ENCODE measurements around the gene STK24. TPM values are rescaled to one million over a fixed set of nuclear protein-coding genes. Genes with fewer than 3 reads are reported as not detected.
A peak's percentile ranks its signal among the peaks of the same experiment; 100 is the strongest.

STK24 gene
- total RNA-seq, 2 donors from 2014 or later = 175 to 207 TPM

DNA sequence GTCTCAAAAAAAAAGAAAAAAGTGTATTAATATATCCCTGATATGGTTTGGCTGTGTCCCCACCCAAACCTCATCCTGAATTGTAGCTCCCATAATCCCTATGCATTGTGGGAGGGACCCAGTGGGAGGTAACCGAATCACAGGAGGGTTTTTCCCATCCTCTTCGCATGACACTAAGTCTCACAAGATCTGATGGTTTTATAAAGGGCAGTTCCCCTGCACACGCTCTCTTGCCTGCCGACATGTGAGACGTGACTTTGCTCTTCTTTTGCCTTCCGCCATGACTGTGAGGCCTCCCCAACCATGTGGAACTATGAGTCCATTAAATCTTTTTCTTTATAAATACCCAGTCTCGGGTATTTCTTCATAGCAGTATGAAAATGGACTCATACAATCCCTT lies 17.7 kb downstream of the STK24 start:
- ATAC-seq (replicated peaks in 1 of 2) (no peak), DNase-seq (no peak)
- Mint-ChIP-seq H3K4me1 (ENCODE audit: low read depth) (peaks cover 89% of the 10 kb centered on the region), H3K27ac (peak overlapping the region; percentile 75), H3K27me3 (ENCODE audit: low read depth) (no peaks in the 10 kb centered on the region), H3K36me3 (ENCODE audit: insufficient read depth in 2 of 2) (peaks cover 2 to 14% of the 10 kb centered on the region in 2 donors), H3K9me3 (no peaks in the 10 kb centered on the region), H3K4me3 (peak overlapping the region; percentile 49 to 55)

DNA sequence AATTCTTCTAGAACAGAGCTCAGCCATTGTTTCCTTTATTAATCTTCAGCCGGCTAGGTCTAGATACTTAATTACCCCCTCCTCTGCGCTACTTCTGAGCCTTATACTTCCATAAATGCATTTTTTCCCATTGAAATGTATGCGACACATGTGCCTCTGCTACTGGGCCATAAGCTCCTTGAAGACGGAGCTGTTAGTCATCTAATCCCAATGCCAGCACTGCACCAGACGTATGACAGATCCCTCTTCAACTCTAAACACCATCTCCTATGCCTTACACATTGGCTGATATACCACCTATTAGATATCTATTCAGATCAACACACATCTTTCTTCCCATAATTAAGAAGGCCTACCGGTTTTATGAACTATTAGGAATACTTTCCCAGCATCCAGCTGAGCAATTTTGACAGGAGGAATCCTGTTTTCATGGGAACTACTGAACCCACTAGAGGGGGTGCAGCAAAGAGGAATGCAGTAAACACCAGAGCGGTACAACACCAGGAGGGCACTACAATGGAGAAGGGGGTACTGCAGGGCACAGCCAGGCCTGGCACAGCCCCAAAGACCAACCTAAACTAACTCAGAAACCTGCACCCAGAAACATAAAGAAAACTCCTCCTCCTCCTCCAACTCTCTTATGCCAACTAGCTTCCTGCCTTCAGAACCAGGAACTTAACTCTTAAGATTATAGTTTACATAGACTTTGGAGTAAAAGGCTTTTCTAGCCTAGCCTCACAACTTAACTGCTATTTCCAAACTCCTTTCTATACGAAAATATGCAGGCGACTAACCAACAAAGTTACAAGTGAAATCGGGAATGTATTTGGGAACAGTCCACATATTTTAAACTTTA lies 18.7 kb downstream of the STK24 start:
- DNase-seq (no peak), ATAC-seq (replicated peaks in 1 of 2) (no peak)
- peaks cover 2 to 12% of the 10 kb centered on the region in 2 donors for H3K36me3 Mint-ChIP-seq (ENCODE audit: insufficient read depth in 2 of 2)
- H3K4me3 Mint-ChIP-seq = peak overlapping the region; percentile 3 to 45
- H3K27me3 Mint-ChIP-seq (ENCODE audit: low read depth) = no peaks in the 10 kb centered on the region
- H3K27ac Mint-ChIP-seq = peak overlapping the region; percentile 62
- peaks cover 89% of the 10 kb centered on the region for H3K4me1 Mint-ChIP-seq (ENCODE audit: low read depth)
- no peaks in the 10 kb centered on the region for H3K9me3 Mint-ChIP-seq

DNA sequence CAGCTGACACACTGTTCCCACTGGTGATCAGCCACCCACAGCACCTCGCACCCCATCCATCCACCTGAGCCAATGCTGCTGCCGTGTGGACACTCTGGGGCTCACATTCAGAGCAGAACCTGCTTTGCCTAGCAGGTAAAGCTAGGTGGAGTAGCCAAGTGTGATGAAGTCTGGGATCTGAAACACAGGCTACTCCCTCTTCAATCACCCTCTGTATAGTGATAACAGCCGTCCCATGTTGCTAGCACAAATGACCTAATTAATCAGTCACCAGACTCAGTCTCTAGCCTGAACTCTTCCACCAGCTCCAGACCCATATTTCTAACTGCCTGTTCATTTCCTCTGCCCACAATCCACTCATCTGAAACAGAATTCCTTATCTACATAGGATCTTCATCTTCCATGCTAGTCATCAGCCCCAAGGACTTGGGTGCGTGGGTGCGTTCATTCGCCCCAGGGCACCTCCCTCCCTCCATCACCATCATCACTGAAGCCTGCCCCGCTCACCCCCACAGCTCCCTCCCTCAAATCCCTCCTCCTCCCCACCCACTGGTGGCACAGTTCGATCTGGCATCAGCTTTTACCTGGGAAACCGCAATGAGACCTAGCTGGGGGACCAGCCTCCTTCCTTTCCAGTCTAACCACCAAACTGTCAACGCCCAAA lies 19.8 kb downstream of the STK24 start:
- Mint-ChIP-seq H3K27me3 (ENCODE audit: low read depth) (no peaks in the 10 kb centered on the region), H3K27ac (peak overlapping the region; percentile 73), H3K4me3 (peak overlapping the region; percentile 13 to 45), H3K4me1 (ENCODE audit: low read depth) (peaks cover 86% of the 10 kb centered on the region), H3K36me3 (ENCODE audit: insufficient read depth in 2 of 2) (peaks cover 0 to 12% of the 10 kb centered on the region in 2 donors), H3K9me3 (no peaks in the 10 kb centered on the region)
- ATAC-seq (replicated peaks in 1 of 2) (peak; percentile 48 to 57), DNase-seq (no peak)

DNA sequence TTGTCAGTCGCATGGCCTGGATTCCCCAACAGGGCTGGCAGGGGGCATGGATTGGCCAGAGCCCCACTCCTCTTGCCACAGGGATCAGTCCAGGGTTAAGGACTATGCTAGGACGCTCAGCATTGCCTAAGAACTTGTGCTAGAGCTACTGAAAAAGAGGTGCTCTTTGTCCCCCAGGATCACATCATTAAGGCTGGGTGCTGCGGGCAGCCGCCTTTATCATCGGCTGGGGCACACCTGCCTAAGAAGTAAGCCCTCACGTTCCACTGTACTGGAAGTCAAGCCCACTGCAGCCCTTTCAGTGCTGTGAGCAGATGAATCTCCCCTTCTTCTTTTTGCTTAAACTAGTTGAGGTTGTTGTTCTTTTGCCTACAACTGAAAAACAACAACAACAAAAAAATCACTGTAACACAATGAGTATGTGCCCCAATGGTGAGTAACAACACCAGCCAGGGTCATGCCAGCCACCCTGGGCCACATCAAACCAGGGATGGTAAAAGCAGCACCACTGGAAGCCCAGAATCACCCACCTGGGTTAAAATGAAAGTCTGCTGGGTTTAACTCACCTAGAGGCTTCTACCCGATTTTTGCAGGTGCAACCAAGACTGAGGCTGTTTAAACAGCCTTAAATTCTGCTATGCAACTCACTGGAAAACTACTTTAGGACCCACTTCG lies 20.6 kb downstream of the STK24 start:
- no peak overlapping the region for H3K27ac Mint-ChIP-seq
- ATAC-seq (replicated peaks in 1 of 2) = peak in 1 of 2 donors; percentile 41

DNA sequence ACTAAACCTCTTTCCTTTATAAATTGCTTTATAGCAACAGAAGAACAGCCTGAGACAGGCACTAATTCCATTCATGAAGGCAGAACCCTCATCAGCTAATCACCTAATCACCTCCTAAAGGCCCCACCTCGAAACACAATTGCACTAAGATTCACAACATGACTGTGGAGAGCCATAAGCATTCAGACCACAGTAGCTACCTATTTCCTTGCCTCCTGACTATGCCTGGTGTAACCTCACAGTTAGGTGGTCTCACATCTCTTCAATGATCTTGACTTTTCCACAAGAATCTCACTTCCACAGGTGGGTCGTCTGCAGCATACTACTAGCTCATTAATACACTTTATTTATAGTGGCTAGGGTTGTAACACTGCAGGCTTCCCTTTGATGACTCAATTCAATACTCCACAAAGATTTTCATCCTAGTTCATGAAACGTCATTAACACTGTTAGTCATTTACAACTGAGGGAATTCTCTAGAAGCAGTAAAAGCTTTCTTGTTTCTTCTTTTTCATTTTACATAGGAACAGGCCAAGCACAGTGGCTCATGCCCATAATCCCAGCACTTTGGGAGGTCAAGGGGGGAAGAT lies 27.1 kb downstream of the STK24 start:
- Mint-ChIP-seq H3K9me3 (no peaks in the 10 kb centered on the region), H3K36me3 (ENCODE audit: insufficient read depth in 2 of 2) (peaks cover 1 to 13% of the 10 kb centered on the region in 2 donors), H3K27me3 (ENCODE audit: low read depth) (no peaks in the 10 kb centered on the region), H3K4me3 (peak overlapping the region; percentile 53 to 54), H3K27ac (peak overlapping the region; percentile 45), H3K4me1 (ENCODE audit: low read depth) (peaks cover 93% of the 10 kb centered on the region)
- peak; percentile 75 to 77 for ATAC-seq (replicated peaks in 1 of 2)
- DNase-seq = no peak

More for the DNA sequence above, 20.6 kb downstream of the STK24 start:
- peaks cover 87% of the 10 kb centered on the region for H3K4me1 Mint-ChIP-seq (ENCODE audit: low read depth)
- DNase-seq = no peak
- no peaks in the 10 kb centered on the region for H3K9me3 Mint-ChIP-seq
- no peak overlapping the region for H3K4me3 Mint-ChIP-seq
- no peaks in the 10 kb centered on the region for H3K27me3 Mint-ChIP-seq (ENCODE audit: low read depth)
- peaks cover 1 to 17% of the 10 kb centered on the region in 2 donors for H3K36me3 Mint-ChIP-seq (ENCODE audit: insufficient read depth in 2 of 2)

DNA sequence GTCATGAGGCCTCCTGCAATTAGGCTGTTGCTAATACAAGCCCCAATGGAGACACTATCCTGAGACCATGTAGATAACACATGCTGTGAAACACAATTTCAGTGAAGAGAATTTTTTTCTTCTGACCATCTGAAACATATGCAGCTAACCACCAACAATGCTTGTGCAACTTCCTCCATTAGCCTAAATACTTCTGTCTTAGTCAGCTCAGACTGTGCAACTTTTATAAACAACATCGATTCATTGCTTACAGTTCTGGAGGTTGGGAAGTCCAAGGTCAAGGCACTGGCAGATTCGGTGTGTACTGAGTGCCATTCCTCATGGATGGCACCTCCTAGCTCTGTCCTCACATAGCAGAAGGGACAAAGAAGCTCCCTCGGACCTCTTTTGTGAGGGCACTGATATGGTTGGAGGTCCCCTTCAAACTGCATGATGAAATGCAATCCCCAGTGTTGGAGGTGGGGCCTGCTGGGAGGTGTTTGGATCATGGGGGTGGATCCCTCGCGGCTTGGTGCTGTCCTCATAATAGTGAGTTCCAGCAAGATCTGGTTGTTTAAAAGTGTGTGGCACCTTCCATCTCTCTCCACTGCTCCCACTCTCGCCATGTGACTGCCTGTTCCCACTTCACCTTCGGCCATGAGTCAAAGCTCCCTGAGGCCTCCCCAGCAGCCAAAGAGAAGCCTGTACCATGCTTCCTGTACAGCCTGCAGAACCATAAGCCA lies 27.7 kb downstream of the STK24 start:
- peaks cover 1 to 13% of the 10 kb centered on the region in 2 donors for H3K36me3 Mint-ChIP-seq (ENCODE audit: insufficient read depth in 2 of 2)
- ATAC-seq (replicated peaks in 1 of 2) = peak; percentile 9 to 17

DNA sequence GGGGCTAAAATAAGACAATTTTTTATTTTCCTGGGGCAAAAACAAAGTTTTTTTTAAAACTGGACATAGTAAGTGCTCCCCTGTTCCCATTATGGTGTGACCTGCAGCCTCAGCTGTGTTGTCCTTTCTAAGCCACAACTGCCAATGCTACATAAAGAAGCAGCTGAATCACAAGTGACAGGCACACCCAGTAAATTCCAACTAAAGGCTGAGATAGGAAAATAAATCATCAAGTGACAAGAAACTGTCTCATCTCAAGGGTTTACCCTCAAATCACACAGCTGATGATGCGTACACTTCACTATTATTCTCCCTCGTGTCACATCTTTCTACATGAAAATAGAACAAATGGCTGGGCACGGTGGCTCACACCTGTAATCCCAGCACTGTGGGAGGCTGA lies 28.7 kb downstream of the STK24 start:
- peak; percentile 46 to 52 for ATAC-seq (replicated peaks in 1 of 2)

More for the DNA sequence above, 27.7 kb downstream of the STK24 start:
- no peak overlapping the region for H3K27ac Mint-ChIP-seq
- H3K27me3 Mint-ChIP-seq (ENCODE audit: low read depth) = no peaks in the 10 kb centered on the region
- H3K4me1 Mint-ChIP-seq (ENCODE audit: low read depth) = peaks cover 95% of the 10 kb centered on the region
- DNase-seq = no peak
- peak overlapping the region; percentile 53 to 54 for H3K4me3 Mint-ChIP-seq
- H3K9me3 Mint-ChIP-seq = no peaks in the 10 kb centered on the region

DNA sequence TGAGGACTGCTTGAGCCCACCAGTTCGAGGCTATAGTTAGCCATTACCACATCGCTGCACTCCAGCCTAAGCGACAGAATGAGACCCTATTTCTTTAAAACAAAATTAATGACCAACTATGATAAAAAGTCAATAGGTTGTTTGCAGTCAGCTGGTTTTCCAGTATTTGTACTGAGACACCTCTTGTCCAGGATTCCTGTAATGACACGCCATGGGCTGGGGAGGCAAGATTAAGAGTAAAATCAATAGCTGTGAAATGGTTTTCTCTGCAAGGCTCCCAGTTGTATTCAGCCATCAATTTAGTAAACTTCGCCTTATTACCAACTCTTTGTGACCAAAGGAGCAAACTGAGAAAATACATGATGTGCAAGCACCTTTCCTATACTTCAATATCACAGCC lies 29.5 kb downstream of the STK24 start:
- Mint-ChIP-seq H3K4me3 (no peak overlapping the region), H3K36me3 (ENCODE audit: insufficient read depth in 2 of 2) (peaks cover 1 to 13% of the 10 kb centered on the region in 2 donors), H3K9me3 (no peaks in the 10 kb centered on the region), H3K27ac (peak overlapping the region; percentile 5), H3K4me1 (ENCODE audit: low read depth) (peaks cover 99% of the 10 kb centered on the region), H3K27me3 (ENCODE audit: low read depth) (no peaks in the 10 kb centered on the region)
- DNase-seq = no peak
- no peak for ATAC-seq (replicated peaks in 1 of 2)

More for the DNA sequence above, 28.7 kb downstream of the STK24 start:
- no peaks in the 10 kb centered on the region for H3K9me3 Mint-ChIP-seq
- H3K4me1 Mint-ChIP-seq (ENCODE audit: low read depth) = peaks cover 95% of the 10 kb centered on the region
- DNase-seq = no peak
- H3K27me3 Mint-ChIP-seq (ENCODE audit: low read depth) = no peaks in the 10 kb centered on the region
- H3K27ac Mint-ChIP-seq = peak overlapping the region; percentile 5
- peaks cover 1 to 13% of the 10 kb centered on the region in 2 donors for H3K36me3 Mint-ChIP-seq (ENCODE audit: insufficient read depth in 2 of 2)
- H3K4me3 Mint-ChIP-seq = peak overlapping the region in 1 of 2 donors; percentile 30

DNA sequence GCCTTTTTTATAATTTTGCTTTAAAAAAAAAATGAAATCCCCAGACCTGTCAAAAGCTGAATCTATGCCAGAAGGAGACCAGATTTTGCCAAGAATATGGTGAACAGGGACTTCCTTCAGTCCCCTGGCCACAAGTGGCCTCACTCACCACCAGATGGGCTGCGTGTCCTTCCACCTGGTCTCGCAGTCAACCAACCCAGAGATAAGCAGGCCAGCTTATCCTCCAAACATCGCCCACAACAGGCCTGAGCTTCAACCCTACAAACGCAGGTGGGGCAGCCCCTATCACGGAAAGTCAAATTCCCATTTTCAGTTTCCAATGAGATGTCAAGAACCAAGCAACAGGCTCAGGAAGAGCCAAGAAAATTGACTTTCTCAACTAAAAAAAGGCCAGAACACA lies 30.5 kb downstream of the STK24 start:
- peaks cover 1 to 9% of the 10 kb centered on the region in 2 donors for H3K36me3 Mint-ChIP-seq (ENCODE audit: insufficient read depth in 2 of 2)
- peak overlapping the region; percentile 5 to 16 for H3K4me3 Mint-ChIP-seq
- H3K4me1 Mint-ChIP-seq (ENCODE audit: low read depth) = peaks cover 100% of the 10 kb centered on the region
- no peaks in the 10 kb centered on the region for H3K27me3 Mint-ChIP-seq (ENCODE audit: low read depth)
- ATAC-seq (replicated peaks in 1 of 2) (no peak), DNase-seq (no peak)
- peak overlapping the region; percentile 85 for H3K27ac Mint-ChIP-seq
- H3K9me3 Mint-ChIP-seq = no peaks in the 10 kb centered on the region

DNA sequence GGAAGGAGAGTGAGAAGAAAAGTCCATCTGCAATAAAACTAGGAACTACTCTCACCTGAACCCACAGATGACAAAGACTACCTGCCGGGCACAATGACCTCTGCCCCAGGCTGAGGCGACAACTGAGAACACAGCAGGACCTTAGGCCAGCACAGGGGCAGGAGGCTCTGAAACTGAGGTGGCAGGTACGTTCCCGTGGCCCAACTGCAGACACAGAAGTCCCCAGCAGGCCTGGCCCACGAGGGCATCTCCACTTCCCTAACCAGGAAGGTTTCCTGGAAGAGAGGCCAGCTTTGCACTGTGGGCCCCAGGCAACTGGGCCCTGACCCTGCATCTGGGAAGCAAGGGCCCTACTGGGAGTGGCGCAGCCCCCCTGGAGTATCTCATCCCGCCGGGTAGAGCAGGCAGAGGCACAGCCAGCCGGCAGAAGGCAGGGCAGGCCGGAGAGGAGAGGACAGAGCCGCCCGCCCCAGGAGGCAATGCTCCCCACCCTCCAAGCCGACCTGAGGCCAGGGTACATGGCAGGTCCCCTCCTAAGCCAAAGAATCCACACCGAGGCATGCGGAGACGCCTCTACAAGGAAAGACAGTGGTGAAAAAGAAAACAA lies 32.7 kb downstream of the STK24 start:
- ATAC-seq (replicated peaks in 1 of 2) (no peak), DNase-seq (no peak)
- H3K27me3 Mint-ChIP-seq (ENCODE audit: low read depth) = no peaks in the 10 kb centered on the region
- peaks cover 0 to 2% of the 10 kb centered on the region in 2 donors for H3K36me3 Mint-ChIP-seq (ENCODE audit: insufficient read depth in 2 of 2)
- no peaks in the 10 kb centered on the region for H3K9me3 Mint-ChIP-seq
- peak overlapping the region; percentile 32 for H3K27ac Mint-ChIP-seq
- H3K4me1 Mint-ChIP-seq (ENCODE audit: low read depth) = peaks cover 100% of the 10 kb centered on the region
- peak overlapping the region; percentile 79 to 82 for H3K4me3 Mint-ChIP-seq

DNA sequence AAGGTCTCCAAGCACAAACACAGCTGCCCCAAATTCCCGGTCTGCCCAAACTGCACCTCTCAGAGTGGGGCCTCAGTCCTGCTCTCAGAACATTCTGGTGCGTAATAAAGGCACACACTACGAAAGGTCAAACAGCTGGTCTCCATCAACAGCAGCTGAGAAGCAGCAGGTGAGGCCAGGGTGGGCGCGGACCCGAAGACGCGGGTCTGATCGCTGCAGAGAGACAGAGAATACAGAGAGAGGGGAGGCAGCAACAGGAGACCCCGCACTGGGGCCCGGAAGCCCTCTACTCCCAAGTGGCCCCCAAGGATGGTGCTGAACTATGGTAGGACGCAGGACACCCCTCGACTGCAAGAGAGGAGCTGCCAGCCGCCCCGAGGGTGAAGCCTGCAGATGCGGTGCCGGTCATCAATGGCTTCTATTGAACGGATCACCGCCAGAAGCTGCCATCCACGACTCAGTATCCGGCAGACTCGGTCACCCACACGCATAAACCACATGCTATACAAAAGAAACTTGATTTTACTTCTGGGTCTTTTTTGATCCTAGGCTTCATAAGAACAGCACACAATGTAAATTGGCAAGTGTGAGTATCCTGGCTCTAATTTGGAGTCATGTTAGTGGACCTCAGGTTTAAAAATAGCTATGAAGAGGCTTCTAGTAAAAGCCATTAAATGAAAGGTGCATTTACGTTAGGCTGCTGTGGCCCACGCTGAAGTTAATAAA lies 33.4 kb downstream of the STK24 start:
- DNase-seq = peak in 1 of 2 donors; percentile 39
- ATAC-seq (replicated peaks in 1 of 2) = peak; percentile 60 to 63
- H3K9me3 Mint-ChIP-seq = no peaks in the 10 kb centered on the region
- H3K4me1 Mint-ChIP-seq (ENCODE audit: low read depth) = peaks cover 100% of the 10 kb centered on the region
- no peaks in the 10 kb centered on the region for H3K27me3 Mint-ChIP-seq (ENCODE audit: low read depth)
- peaks cover 0 to 6% of the 10 kb centered on the region in 2 donors for H3K36me3 Mint-ChIP-seq (ENCODE audit: insufficient read depth in 2 of 2)
- H3K4me3 Mint-ChIP-seq = peak overlapping the region; percentile 79 to 82
- H3K27ac Mint-ChIP-seq = peak overlapping the region; percentile 93
